NCI-H2196 (cell line): Measurements from ENCODE around the gene NOL4.
"Not testable (repeated sequence)": the region's sequence is repeated elsewhere in the genome, so short reads cannot be mapped to it uniquely, and the experiment has no call there.

ENCODE experiments used
- DNase-seq: peaks from one replicate; lab custom pipeline; 2025; ENCODE audit not compliant: unreplicated experiment; lab: John Stamatoyannopoulos, UW

NOL4 gene

GRCh38 chr18:34224423-34225217 lies at the start of gene NOL4:
NOL4 (minus strand) TSS chr18:34224913; CDS start chr18:34223253, 1,660 bp downstream.
- DNase-seq: peak; percentile 96

- DNase-seq: not testable (repeated sequence)
These were observed 41.3 kb upstream of the NOL4 start for GRCh38 chr18:34266029-34266428.

- no peak for DNase-seq
These were observed 37.4 kb upstream of the NOL4 start for GRCh38 chr18:34261865-34262780.

GRCh38 chr18:34258176-34258575 lies 33.5 kb upstream of the NOL4 start:
- DNase-seq: no peak

GRCh38 chr18:34251919-34252318 lies 27.2 kb upstream of the NOL4 start:
- no peak for DNase-seq

GRCh38 chr18:34248727-34249126 lies 24.0 kb upstream of the NOL4 start:
- no peak for DNase-seq

- no peak for DNase-seq
These were observed 18.0 kb upstream of the NOL4 start for GRCh38 chr18:34242739-34243138.

- not testable (repeated sequence) for DNase-seq
These were observed 9.2 kb upstream of the NOL4 start for GRCh38 chr18:34233781-34234388.

- no peak for DNase-seq
These were observed 473 bp upstream of the NOL4 start for GRCh38 chr18:34225218-34225553.

- no peak for DNase-seq
These were observed 755 bp downstream of the NOL4 start for GRCh38 chr18:34223893-34224422.

- peak; percentile 60 for DNase-seq
These were observed 1.4 kb downstream of the NOL4 start for GRCh38 chr18:34223164-34223892.

- peak; percentile 62 for DNase-seq
These were observed 2.2 kb downstream of the NOL4 start for GRCh38 chr18:34222307-34223163.

- no peak for DNase-seq
These were observed 2.8 kb downstream of the NOL4 start for GRCh38 chr18:34221971-34222306.

- no peak for DNase-seq
These were observed 4.5 kb downstream of the NOL4 start for GRCh38 chr18:34220081-34220815.

GRCh38 chr18:34219651-34220050 lies 5.1 kb downstream of the NOL4 start:
- DNase-seq: peak; percentile 75

- DNase-seq: no peak
These were observed 12.2 kb downstream of the NOL4 start for GRCh38 chr18:34212511-34212910.

- no peak for DNase-seq
These were observed 17.3 kb downstream of the NOL4 start for GRCh38 chr18:34207344-34207851.

GRCh38 chr18:34203866-34204265 lies 20.8 kb downstream of the NOL4 start:
- no peak for DNase-seq

- no peak for DNase-seq
These were observed 28.5 kb downstream of the NOL4 start for GRCh38 chr18:34196256-34196655.
